ENCODE data around the gene IFITM5.
"Not testable (repeated sequence)": the region's sequence is repeated elsewhere in the genome, so short reads cannot be mapped to it uniquely, and the experiment has no call there.

Gene IFITM5

GRCh38 chr11:293852-294661 is 5.3 kb downstream of the IFITM5 start:
- no peak for DNase-seq

GRCh38 chr11:293271-293851 is 6.0 kb downstream of the IFITM5 start:
- no peak for DNase-seq

- DNase-seq = no peak
Observed at GRCh38 chr11:292211-293121, 6.9 kb downstream of the IFITM5 start.

- DNase-seq = no peak
Observed at GRCh38 chr11:291281-292210, 7.8 kb downstream of the IFITM5 start.

- no peak for DNase-seq
Observed at GRCh38 chr11:290621-291231, 8.6 kb downstream of the IFITM5 start.

- no peak for DNase-seq
Observed at GRCh38 chr11:289712-290620, 9.4 kb downstream of the IFITM5 start.

- DNase-seq = no peak
Observed at GRCh38 chr11:289398-289711, 10.0 kb downstream of the IFITM5 start.

- DNase-seq = no peak
Observed at GRCh38 chr11:288478-289397, 10.6 kb downstream of the IFITM5 start, which contains the start of gene PGGHG. Gene PGGHG (plus strand): TSS chr11:289126. CDS start chr11:289817, 691 bp downstream.

- DNase-seq = no peak
Observed at GRCh38 chr11:287821-288477, 11.4 kb downstream of the IFITM5 start.

GRCh38 chr11:286977-287820 is 12.1 kb downstream of the IFITM5 start:
- DNase-seq = not testable (repeated sequence)

GRCh38 chr11:285894-286220 is 13.5 kb downstream of the IFITM5 start:
- no peak for DNase-seq

GRCh38 chr11:285021-285893 is 14.1 kb downstream of the IFITM5 start:
- no peak for DNase-seq

- no peak for DNase-seq
Observed at GRCh38 chr11:284105-285020, 15.0 kb downstream of the IFITM5 start.

GRCh38 chr11:283405-284104 is 15.8 kb downstream of the IFITM5 start:
- DNase-seq = no peak

GRCh38 chr11:282630-283360 is 16.5 kb downstream of the IFITM5 start:
- no peak for DNase-seq

All from SHP77 treated with DMSO at 0.1 percent for 48 hours (cell line).